Kasumi-1 (cell line): ENCODE results near the gene RNF32.
"Not testable (repeated sequence)": the region's sequence is repeated elsewhere in the genome, so short reads cannot be mapped to it uniquely, and the experiment has no call there.

ENCODE experiments used
- DNase-seq, 2 experiments: peaks; one replicate each; lab custom pipeline; 2025; lab: John Stamatoyannopoulos, UW

RNF32 gene

DNA sequence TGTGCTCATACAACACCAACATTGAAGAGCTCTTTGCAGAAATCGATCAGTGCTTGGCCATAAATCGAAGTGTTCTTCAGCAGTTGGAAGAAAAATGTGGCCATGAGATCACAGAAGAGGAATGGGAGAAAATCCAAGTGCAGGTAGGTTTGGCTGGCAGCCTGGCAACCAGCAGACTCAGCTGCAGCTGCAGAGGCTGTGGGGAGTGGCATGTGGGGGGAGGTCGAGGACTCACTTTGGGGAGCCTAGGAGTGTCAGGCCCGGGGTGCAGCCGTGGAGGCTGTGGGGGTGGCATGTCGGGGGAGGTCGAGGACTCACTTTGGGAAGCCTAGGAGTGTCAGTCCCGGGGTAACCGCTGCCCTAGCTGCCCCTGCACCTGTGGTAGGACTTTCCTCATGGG is 35.1 kb downstream of the RNF32 start:
- DNase-seq = no peak

DNA sequence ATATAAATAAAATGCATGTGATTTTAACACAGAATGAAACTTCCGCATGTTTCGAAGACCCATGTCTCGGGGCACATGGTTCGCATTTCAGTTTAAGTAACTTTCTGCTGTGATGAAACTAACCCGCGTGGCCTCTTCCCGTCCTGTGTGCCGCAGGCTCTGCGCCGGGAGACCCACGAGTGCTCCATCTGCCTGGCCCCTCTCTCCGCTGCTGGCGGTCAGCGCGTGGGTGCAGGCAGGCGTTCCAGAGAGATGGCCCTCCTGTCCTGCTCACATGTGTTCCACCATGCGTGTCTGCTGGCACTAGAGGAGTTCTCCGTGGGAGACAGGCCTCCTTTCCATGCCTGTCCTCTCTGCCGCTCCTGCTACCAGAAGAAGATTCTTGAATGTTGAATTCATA is 35.7 kb downstream of the RNF32 start:
- DNase-seq = no peak

DNA sequence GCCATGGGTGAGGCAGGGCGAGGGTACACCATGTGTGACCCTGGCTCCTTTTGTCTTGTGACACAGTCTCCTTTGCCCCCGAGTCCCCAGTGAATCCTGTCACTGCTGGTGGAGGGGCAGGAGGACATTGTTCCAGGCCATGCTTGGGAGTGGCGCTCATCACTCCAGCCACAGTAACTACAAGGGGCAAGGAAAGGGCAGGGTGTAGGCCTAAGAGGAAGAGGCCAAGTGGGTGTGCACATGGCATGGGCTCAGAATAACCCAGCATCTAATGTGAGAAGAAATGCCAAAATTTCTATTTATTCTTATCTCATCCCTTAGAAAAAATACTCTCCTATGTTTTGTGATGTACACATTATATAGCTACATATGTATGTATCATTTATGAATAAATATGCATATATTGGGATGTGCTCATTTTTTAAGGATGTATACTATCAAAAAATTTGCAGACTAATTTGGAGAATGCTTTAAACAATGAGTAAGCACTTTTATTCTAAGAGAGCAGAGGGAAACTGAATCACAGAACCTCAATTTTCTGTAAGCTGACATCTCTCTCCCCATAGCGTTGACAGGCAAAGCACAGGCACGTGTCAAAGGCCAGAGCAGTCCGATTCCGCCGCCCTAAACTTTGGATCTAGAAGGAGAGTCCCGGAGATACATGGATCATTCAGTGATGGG is 36.9 kb downstream of the RNF32 start:
- DNase-seq = no peak

DNA sequence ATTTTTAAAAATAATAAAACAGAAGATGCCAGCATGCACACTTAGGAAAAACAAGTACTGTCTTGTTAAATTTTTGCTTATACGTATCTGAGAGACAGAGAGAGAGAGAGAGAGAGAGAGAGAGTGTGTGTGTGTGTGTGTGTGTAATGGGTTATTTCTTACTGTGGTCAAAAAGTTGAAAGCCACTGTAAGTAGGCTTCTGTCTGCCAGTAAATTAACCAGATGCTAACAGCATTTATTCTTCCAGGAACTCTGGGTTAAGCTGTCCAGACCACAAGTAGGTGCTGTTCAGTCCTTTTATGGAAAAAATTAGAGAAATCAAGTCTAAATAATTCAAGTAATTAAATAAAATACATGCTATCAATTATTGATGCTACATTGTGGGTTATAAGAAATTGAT is 39.7 kb downstream of the RNF32 start:
- DNase-seq = no peak

DNA sequence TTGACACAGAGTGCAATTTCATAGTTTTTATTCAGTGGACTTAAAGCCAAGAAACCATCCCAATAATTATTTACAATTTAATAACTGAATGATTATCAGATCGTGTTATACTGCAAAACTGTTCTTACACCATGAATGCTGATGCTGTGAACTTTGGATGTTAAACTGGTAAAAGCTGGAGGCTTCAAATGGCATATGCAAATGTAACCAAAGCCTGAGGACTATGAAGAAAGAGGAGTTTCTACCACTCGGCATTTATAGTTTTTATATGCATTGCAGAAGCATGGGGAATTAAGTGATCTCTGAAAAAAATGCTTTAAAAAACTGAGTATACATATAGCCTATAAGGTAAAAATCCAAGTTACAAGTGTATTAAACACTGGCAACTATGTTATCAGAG is 42.4 kb downstream of the RNF32 start:
- DNase-seq = no peak

DNA sequence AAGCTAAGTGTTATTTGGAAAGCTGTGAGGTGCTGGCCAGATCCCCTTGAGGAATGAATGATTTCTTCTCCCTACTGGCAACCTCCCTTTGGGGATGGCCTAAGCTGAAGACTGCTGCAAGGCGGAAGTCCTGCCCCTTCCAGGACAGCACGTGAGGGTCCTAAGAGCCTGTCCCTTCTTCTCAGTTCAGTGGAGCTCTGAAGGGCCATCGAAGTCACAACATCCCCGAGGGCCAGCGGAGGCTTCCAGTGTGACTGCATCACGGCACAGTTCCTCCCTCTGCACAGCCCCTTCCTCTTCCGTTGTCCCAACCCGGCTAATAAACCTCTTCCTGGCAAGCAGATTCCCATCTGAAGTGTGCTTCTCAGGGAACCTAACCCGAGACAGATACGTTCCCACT is 43.7 kb downstream of the RNF32 start:
- no peak for DNase-seq

DNA sequence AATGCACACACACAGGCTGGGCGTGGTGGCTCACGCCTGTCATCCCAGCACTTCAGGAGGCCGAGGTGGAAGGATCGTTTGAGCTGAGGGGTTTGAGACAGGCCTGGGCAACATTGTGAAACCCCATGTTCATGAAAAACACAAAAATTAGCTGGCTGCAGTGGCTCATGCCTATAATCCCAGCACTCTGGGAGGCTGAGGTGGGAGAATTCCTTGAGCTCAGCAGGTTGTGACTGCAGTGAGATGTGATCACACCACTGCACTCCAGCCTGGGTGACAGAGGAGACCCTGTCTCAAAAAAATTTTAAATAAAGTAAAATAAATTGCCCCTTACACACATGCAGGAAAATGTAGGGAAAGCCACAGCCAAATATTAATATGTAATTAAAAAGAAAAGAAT is 44.1 kb downstream of the RNF32 start:
- no peak for DNase-seq

DNA sequence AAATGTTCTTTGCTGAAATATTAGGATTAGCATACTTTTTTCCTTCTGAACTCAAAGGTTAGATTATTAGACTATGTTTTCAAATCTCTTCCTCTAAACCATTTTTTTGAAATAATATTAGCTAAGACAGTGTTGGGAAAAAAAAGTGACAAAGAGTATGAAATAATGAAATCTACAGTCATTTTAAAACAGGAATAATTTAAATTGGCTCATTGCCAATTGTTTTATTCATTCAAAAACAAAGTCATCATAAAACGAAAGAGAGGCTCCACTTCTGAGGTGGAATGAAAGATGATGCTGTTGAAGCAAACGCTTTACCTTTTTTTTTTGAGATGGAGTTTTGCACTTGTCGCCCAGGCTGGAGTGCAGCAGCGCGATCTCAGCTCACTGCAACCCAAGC is 51.2 kb downstream of the RNF32 start:
- no peak for DNase-seq

DNA sequence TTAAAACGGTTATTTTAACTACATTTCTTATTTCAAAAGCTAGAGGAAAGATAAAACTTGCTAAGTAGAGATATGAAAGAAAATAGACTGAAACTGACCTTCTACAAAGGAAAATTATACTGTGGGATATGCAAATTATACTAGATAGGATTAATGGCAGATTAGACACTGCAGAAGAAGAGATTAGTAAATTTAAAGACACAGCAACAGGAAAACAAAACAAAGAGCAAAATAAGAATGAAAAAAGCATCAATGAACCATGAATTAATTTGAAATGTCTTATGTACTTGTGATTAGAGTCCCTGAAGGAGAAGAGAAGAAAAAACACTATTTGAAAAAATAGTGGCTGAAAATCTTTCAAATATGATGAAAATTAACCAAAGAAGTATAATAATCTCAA is 52.3 kb downstream of the RNF32 start:
- DNase-seq = no peak

DNA sequence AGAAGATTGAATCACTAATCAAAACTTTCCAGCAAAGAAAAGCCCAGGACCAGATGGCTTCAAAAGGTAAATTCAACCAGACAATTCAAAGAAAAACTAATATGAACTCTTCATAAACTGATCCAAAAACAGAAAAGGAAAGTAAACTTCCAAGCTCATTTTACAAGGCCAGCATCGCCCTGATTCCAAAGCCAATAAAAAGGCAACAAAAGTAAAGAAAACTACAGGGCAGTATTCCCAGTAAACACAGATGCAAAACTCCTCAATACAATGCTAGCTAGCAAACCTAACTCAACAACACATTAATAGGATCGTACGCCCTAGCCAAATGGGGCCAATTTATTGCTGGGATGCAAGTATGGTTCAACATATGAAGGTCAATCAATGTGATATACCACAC is 53.1 kb downstream of the RNF32 start:
- DNase-seq = no peak

DNA sequence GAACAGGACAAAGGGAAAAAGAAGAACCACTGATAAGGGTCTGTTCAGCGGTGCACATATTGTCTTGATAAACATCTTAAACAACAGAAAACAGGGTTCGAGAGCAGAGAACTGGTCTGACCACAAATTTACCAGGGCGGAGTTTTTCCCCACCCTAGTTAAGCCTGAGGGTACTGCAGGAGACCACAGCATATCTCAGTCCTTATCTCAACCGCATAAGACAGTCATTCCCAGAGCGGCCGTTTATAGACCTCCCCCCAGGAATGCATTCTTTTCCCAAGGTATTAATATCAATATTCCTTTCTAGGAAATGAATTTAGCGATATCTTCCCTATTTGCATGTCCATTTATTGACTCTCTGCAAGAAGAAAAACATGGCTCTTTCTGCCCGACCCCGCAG is 56.7 kb downstream of the RNF32 start:
- peak in 1 of 2 experiments; percentile 17 for DNase-seq

DNA sequence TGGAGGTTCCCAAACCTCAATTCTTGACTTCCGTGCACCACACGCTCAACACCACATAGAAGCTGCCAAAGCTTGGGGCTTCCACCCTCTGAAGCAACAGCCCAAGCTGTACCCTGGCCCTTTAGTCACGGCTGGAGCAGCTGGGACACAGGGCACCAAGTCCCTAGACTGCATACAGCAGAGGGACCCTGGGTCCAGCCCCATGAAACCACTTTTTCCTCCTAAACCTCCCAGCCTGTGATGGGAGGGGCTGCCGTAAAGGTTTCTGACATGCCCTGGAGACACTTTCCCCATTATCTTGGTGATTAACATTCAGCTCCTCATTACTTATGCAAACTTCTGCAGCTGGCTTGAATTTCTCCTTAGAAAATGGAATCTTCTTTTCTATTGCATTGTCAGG is 57.9 kb downstream of the RNF32 start:
- not testable (repeated sequence) for DNase-seq

DNA sequence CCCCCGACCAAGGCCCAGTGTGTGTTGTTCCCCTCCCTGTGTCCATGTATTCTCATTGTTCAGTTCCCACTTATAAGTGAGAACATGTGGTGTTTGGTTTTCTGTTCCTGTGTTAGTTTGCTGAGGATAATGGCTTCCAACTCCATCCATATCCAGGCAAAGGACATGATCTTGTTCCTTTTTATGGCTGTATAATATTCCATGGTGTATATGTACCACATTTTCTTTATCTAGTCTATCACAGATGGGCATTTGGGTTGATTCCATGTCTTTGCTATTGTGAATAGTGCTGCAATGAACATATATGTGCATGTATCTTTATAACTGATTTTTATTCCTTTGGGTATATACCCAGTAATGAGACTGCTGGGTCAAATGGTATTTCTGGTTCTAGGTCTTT is 61.2 kb downstream of the RNF32 start:
- DNase-seq = not testable (repeated sequence)

DNA sequence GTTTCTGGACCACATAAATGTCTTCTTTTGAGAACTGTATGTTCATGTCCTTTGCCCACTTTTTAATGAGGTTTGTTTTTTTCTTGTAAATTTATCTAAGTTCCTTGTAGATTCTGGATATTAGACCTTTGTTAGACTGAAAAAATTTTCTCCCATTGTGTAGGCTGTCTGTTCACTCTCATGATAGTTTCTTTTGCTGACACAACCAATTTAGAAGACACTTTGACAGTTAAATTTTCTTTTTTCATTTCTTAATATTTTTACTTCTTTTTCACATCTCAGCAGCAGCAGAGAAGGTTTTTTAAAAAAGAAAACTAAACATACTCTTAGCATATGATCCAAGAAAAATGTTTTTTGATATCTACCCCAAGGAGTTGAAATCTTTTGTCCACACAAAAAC is 61.8 kb downstream of the RNF32 start:
- no peak for DNase-seq

DNA sequence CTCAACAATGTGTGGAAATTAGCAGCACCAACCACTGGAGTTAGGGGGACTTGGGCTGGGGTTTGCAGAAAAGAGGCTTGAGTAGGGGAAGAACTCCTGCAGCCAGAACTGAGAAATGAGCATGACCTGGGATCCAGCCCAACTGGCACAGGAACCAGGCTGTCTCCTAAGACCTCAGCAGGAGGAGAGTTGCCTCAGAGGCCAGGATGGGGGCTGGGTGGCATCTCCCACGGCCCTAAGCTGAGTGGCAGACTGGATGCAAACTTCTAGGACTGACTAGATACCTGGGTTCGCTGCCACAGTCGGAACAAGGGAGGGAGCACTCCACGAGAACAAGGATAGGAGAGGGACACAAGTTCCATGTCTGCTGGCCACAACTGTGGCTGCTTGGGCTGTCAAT is 62.6 kb downstream of the RNF32 start:
- DNase-seq = no peak

DNA sequence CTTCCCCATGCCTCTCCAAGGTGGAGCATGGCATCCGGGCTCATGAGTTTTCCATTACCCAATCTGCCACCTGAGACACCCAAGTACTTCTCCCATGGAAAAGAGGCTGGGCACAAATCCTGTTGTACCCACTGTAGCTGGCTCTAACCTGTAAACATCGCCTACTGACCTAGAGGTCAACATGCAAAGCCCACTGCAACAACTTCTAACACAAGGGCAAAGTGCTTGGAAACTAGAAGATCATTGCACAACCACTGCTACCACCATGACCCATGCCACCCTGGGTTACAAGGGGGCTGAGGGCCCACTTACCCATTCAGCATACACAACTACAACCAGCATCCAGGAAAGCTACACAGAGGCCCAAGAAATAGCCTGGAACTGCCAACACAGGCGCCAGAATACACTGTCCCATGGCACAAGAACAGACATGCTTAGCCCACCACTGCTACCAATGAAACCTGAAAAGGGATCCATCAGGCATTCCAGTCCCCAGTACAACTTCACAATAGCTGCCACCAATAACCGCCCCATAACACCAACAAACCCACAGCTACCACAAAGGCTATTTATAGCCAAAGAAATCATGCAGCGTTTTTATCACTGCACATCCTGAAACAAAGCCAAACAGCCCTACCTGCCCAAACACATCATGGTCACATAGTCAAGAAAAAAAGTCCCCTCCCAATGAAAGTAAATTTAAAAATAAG is 63.4 kb downstream of the RNF32 start:
- no peak for DNase-seq

DNA sequence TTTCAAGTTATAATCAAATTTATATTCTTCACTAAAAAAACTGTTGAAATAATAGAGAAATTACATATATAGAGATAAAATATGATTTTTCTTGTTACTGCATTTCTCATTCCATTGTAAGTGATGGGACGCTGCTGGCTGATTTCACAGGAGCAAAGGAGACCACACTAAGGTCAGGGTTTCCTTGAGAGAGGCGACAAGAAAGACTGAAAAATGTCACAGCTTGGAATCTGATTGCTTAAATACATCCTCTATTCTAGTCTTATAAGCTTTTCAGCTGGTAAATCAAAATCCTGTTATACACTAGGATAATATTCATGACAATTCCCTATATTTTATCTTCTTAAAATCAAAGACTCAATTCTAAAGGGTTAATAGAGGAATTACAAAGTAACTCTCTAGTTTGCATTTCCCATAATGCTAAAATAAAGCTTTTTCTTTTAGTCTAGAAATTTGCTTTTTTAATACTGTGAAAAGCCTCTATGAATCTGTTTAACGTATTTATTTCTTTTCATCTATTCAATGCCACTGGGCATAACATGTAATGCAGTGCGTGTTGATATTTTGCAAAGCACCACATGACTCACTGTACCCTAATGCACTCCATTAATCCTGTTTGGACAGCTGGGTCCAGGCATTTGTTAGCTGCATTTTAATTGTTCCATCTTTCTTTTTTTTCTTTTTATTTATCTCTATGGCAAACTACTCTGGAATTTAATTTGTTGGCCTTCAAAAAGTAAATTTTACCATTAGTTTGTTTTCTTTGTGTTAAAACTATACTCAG is 81.7 kb downstream of the RNF32 start:
- DNase-seq = no peak

DNA sequence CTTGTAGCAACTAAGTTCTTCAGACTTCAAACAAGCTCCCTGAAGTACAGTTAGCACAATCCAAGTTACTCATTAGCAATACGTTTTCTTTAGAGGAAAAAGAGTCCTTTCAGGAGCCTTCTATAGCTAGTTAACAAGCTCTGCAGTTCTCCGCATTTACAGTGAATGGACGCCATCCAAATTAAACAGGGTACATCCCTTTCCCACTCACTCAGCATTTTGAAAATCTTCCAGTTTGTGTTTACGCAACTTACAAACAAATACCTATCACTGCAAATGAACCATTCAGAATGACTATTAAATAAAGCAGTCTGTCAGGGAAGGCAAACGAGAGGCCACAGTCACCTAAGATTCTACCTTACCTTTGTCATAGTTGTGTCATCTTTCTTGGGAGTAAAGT is 84.5 kb downstream of the RNF32 start:
- no peak for DNase-seq

DNA sequence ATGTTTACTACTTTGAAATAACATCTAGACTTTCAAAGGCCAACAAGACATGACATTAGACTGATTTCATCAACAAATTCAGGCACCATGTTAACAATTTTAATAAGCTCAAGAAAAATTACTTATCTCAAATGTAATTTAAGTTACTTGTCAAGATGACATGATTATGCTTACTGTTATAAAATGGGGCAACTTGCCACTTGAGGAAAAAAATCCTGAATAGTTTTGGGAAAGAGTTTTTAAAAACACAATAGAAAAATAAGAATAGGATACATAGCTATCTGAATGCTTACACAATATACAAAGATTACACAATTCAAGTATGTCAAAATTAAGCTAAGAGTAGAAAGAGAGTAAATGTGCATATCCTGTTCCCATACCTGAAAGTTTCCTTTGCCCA is 85.4 kb downstream of the RNF32 start:
- no peak for DNase-seq
